ENCODE measurements around the gene SLC40A1. TPM values are rescaled to one million over a fixed set of nuclear protein-coding genes. Genes with fewer than 3 reads are reported as not detected.
"Not testable (repeated sequence)": the region's sequence is repeated elsewhere in the genome, so short reads cannot be mapped to it uniquely, and the experiment has no call there.

The SLC40A1 gene
- total RNA-seq, 3 donors from 2014 or later: 95.4 to 212 (median 155) TPM

- no peak for DNase-seq
- no peak for TF ChIP-seq CTCF (IDR thresholded peaks at IDR 0.05)
Observed at GRCh38 chr2:189609423-189609816, 28.8 kb upstream of the SLC40A1 start.

GRCh38 chr2:189608795-189609422 is 28.3 kb upstream of the SLC40A1 start:
- TF ChIP-seq CTCF (IDR thresholded peaks at IDR 0.05): no peak
- no peak for ATAC-seq
- no peak overlapping the region for H3K4me3 ChIP-seq
- no peaks in the 10 kb centered on the region for H3K36me3 ChIP-seq (ENCODE audit: low read depth)
- no peaks in the 10 kb centered on the region for H3K4me1 ChIP-seq (ENCODE audit: low read depth)
- intact Hi-C loops (cut with DNase I, micrococcal nuclease): no loop called here
- no peak for DNase-seq
- no peaks in the 10 kb centered on the region for H3K9me3 ChIP-seq

More at GRCh38 chr2:189609423-189609816, 28.8 kb upstream of the SLC40A1 start:
- Histone ChIP-seq H3K36me3 (ENCODE audit: low read depth) (no peaks in the 10 kb centered on the region), H3K4me1 (ENCODE audit: low read depth) (no peaks in the 10 kb centered on the region), H3K9me3 (no peaks in the 10 kb centered on the region), H3K4me3 (no peak overlapping the region)
- intact Hi-C loops (cut with DNase I, micrococcal nuclease): no loop called here
- ATAC-seq: no peak

GRCh38 chr2:189608170-189608569 is 27.6 kb upstream of the SLC40A1 start:
- no peak for TF ChIP-seq CTCF (IDR thresholded peaks at IDR 0.05)
- Histone ChIP-seq H3K36me3 (ENCODE audit: low read depth) (no peaks in the 10 kb centered on the region), H3K4me1 (ENCODE audit: low read depth) (no peaks in the 10 kb centered on the region), H3K9me3 (no peaks in the 10 kb centered on the region), H3K4me3 (no peak overlapping the region)
- DNase-seq: no peak
- intact Hi-C loops (cut with DNase I, micrococcal nuclease): no loop called here
- no peak for ATAC-seq

GRCh38 chr2:189602233-189602632 is 21.6 kb upstream of the SLC40A1 start:
- Histone ChIP-seq H3K9me3 (no peaks in the 10 kb centered on the region), H3K4me1 (ENCODE audit: low read depth) (no peaks in the 10 kb centered on the region), H3K36me3 (ENCODE audit: low read depth) (no peaks in the 10 kb centered on the region), H3K4me3 (no peak overlapping the region)
- no peak for TF ChIP-seq CTCF (IDR thresholded peaks at IDR 0.05)
- intact Hi-C loops (cut with DNase I, micrococcal nuclease): no loop called here
- DNase-seq (no peak), ATAC-seq (no peak)

- H3K4me1 ChIP-seq (ENCODE audit: low read depth); H3K36me3 ChIP-seq (ENCODE audit: low read depth); H3K9me3 ChIP-seq; intact Hi-C loops (cut with DNase I, micrococcal nuclease); H3K4me3 ChIP-seq; DNase-seq; ATAC-seq: not testable (repeated sequence)
Observed at GRCh38 chr2:189601652-189602051, 21.1 kb upstream of the SLC40A1 start.

- no peak for DNase-seq
- Histone ChIP-seq H3K36me3 (ENCODE audit: low read depth) (no peaks in the 10 kb centered on the region), H3K4me3 (no peak overlapping the region), H3K4me1 (ENCODE audit: low read depth) (no peaks in the 10 kb centered on the region), H3K9me3 (no peaks in the 10 kb centered on the region)
- no peak for ATAC-seq
- intact Hi-C loops (cut with DNase I, micrococcal nuclease): no loop called here
- no peak for TF ChIP-seq CTCF (IDR thresholded peaks at IDR 0.05)
Observed at GRCh38 chr2:189601043-189601442, 20.5 kb upstream of the SLC40A1 start.

All from mucosa of descending colon (tissue), 3 donors.